NCI-H2227 (cell line): ENCODE measurements around the gene PCBP4.

ENCODE experiments used
- DNase-seq: peaks from one replicate; lab custom pipeline; 2025; ENCODE audit not compliant: unreplicated experiment; lab: John Stamatoyannopoulos, UW

Gene PCBP4

GRCh38 chr3:51921081-51921578 lies 46.1 kb downstream of the PCBP4 start:
- DNase-seq, result no peak

GRCh38 chr3:51916418-51916817 lies 50.8 kb downstream of the PCBP4 start:
- no peak for DNase-seq

- no peak for DNase-seq
Observed at GRCh38 chr3:51908026-51908425, 59.2 kb downstream of the PCBP4 start.
